Erythroblast (primary cell): ENCODE measurements around the gene EVX1.

Source experiments
- GATA1 ChIP-seq: IDR thresholded peaks from 2 replicates; pipeline ENCODE4 v1.6.1; 2011; ENCODE audit warnings: low read depth, mild to moderate bottlenecking, control low read depth, low read length, moderate library complexity
- POLR2A ChIP-seq: IDR thresholded peaks from 2 replicates; pipeline ENCODE4 v1.6.1; 2011; ENCODE audit warnings: mild to moderate bottlenecking, low read length

DNA sequence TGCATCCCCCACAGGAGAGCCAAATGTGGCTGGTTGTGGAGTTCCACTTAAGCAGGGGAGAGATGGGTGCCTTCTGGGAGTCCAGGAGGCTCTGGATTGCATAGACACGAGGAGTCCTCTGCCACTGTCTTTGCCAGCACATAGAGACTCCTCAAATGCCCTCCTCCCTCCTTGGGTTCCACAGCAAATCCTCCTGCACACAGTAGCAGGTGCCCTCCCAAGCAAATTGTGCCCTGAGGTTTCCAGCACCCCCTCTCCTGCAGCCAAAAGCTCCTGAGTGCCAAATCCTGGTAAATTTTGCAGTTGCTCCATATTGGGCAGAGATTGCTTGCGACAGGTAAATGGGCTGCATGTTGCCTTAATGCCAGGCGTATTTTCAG is 5.8 kb downstream of the EVX1 start:
- TF ChIP-seq POLR2A, result no peak
- no peak for TF ChIP-seq GATA1
